T-helper 17 cell (primary cell): ENCODE data around the gene NBPF3. TPM values are rescaled to one million over a fixed set of nuclear protein-coding genes. Genes with fewer than 3 reads are reported as not detected.

ENCODE experiments used
- ATAC-seq: fragments of 150-1000 bp; cut with Tn5 transposase; 2 replicates; pipeline ENCODE4 v1.10.0; 2021; ENCODE audit warnings: mild to moderate bottlenecking, moderate library complexity
- DNase-seq, 3 donors: peaks; one replicate each; pipeline versions ENCODE4 v3.0.0 to v3.0.0-alpha.2; 2020 to 2021
- H3K9me3 ChIP-seq: one replicate; pipeline ENCODE4 v1.7.0; 2013; ENCODE audit warnings: low read length, mild to moderate bottlenecking; ENCODE audit not compliant: control insufficient read depth, poor library complexity, severe bottlenecking
- H3K27ac Mint-ChIP-seq: one replicate; pipeline ENCODE4 v1.8.0; 2022; ENCODE audit warnings: mild to moderate bottlenecking, moderate library complexity, mixed read lengths
- H3K27me3 Mint-ChIP-seq: one replicate; pipeline ENCODE4 v1.8.0; 2022; ENCODE audit warnings: mixed read lengths
- H3K36me3 Mint-ChIP-seq: one replicate; pipeline ENCODE4 v1.8.0; 2022; ENCODE audit warnings: low read depth, mixed read lengths
- H3K4me1 Mint-ChIP-seq: one replicate; pipeline ENCODE4 v1.8.0; 2022; ENCODE audit warnings: mild to moderate bottlenecking, mixed read lengths
- H3K4me3 Mint-ChIP-seq: one replicate; pipeline ENCODE4 v1.8.0; 2022; ENCODE audit warnings: mild to moderate bottlenecking, moderate library complexity, mixed read lengths
- total RNA-seq, 4 donors: library from RNA in 2 of 4; stranded (reverse) in 2 of 4; gene quantifications; one replicate each; pipeline ENCODE4 v1.2.3 and lab custom pipeline; 2022 to 2026

NBPF3 gene
- total RNA-seq, 2 donors from 2014 or later = 11.4 to 15.6 TPM

DNA sequence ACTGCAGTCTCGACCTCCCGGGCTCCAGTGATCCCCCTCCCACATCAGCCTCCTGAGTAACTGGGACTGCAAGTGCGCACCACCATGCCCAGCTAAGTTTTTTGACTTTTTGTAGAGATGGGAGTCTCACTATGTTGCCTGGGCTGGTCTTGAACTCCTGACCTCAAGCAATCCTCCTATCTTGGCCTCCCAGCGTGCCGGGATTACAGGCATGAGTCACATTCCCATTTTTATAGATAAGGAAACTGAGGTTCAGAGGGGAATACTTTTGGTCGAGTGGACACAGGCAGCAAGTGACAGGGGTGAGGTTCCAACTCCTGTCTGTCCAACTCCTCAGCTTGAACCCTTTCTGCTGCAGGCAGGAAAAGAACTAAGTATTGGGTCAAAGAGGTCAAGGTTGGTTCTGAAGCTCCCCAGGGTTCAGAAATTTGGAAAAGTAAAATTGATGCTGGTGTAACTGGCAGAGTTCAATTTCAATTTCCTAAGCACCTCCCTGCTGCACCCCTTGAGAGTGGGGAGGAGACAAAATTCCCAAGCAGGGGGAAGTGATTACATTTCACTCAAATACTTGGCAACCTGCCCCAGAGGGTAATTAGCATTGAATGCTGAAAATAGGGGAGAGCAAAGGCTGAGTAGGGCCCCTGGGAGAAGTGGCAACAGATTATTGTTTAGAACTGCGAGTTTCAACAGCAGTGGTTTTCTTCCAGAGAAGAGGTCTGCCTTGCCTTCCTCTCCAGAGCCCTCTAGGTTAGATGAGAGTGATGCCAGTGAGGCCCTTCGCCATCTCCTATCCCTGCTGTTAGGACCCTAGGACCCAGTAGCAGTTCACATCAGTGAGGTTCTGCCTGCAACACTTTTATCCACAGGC lies 51.8 kb downstream of the NBPF3 start:
- no peaks in the 10 kb centered on the region for H3K9me3 ChIP-seq
- no peak for DNase-seq
- no peak for ATAC-seq
- Mint-ChIP-seq H3K27ac (no peak overlapping the region), H3K4me3 (no peak overlapping the region), H3K27me3 (peaks cover 10% of the 10 kb centered on the region), H3K36me3 (no peaks in the 10 kb centered on the region), H3K4me1 (peaks cover 11% of the 10 kb centered on the region)

DNA sequence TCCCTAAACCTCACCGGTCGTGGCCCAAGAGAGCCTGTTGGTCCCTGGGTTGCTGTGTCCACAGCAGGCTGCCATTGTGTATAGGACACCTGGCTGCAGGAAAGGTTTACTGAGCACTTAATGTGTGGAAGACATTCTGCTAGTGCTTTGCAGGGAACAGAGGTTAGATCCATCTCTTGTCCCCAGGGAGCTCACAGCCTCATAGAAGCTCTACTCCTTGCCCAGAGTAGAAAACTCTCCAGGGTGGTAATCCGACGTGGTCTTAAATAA lies 52.4 kb downstream of the NBPF3 start:
- no peak for DNase-seq
- Mint-ChIP-seq H3K27me3 (peaks cover 10% of the 10 kb centered on the region), H3K4me3 (no peak overlapping the region), H3K36me3 (no peaks in the 10 kb centered on the region), H3K27ac (no peak overlapping the region), H3K4me1 (peaks cover 11% of the 10 kb centered on the region)
- no peaks in the 10 kb centered on the region for H3K9me3 ChIP-seq
- ATAC-seq = no peak

DNA sequence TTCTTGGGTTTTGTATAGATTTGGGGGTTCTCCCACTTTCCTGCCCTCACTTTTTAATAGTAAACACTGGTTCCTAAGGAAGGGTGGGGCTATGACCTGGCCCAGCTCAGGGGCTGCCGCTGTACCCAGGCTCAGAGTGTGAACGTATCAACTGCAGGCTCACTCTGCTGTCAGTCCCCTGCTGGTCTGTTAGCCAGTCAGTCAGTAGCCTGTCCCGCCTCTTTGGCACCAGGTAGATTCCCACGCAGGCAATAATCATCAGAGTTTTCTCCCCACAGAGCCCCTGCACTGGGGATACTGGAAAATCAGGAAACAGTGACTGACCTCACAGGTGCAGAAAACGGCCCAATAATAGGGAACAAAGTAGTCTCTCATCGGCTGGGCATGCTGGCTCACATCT lies 54.3 kb downstream of the NBPF3 start:
- H3K4me1 Mint-ChIP-seq = no peaks in the 10 kb centered on the region
- H3K27me3 Mint-ChIP-seq = peaks cover 10% of the 10 kb centered on the region
- no peak overlapping the region for H3K4me3 Mint-ChIP-seq
- DNase-seq = no peak
- no peaks in the 10 kb centered on the region for H3K9me3 ChIP-seq
- no peaks in the 10 kb centered on the region for H3K36me3 Mint-ChIP-seq
- no peak overlapping the region for H3K27ac Mint-ChIP-seq
- ATAC-seq = no peak

DNA sequence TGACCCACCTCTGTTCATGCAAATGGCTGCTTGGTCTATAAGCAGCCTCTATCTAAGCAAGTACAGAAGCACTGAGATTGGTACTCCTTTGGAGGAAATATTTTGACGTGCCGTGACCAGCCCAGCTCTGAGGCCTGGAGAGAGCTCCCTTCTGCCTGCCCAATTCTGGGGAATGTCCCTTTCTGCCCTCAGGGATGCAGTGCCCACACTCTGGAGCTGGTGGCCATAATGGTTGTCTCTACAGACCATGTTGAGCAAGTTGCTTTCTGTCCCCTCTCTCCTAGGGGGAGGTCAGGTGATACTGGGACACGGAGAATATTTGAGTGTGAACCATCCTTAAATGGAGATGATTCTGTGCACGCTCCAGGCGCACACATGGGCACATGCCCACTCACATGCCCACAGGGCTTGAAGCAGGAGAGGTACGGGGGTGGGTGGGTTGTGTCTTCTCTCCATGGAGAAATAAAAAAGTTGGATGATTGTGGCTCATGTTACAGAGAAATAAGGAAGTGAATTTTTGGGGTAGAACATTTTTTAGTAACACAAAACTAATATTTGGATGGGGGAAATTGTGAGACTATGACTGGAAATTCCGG lies 55.4 kb downstream of the NBPF3 start:
- ATAC-seq = no peak
- Mint-ChIP-seq H3K4me3 (no peak overlapping the region), H3K4me1 (no peaks in the 10 kb centered on the region), H3K36me3 (no peaks in the 10 kb centered on the region), H3K27me3 (peaks cover 10% of the 10 kb centered on the region), H3K27ac (no peak overlapping the region)
- H3K9me3 ChIP-seq = no peaks in the 10 kb centered on the region
- no peak for DNase-seq

DNA sequence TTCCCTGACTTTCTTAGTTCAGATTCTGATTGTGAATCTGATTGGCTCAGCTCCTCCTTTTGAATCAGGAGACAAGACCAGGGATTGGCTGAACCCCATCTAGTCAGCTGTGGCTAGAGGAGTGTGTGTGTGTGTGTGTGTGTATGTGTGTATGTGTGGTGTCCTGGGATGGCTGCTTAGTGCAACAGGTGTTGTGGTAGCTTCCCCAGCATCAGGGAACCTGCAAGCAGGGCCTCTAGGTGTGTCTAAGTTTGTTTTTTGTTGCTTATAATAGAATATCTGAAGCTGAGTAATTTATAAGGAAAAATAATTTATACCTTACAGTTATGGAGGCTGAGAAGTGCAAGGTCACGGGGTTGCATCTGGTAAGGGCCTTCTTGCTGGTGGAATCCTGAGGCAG lies 56.1 kb downstream of the NBPF3 start:
- ATAC-seq = no peak
- Mint-ChIP-seq H3K4me1 (no peaks in the 10 kb centered on the region), H3K27me3 (peaks cover 10% of the 10 kb centered on the region), H3K4me3 (no peak overlapping the region), H3K36me3 (no peaks in the 10 kb centered on the region), H3K27ac (no peak overlapping the region)
- no peaks in the 10 kb centered on the region for H3K9me3 ChIP-seq
- no peak for DNase-seq

DNA sequence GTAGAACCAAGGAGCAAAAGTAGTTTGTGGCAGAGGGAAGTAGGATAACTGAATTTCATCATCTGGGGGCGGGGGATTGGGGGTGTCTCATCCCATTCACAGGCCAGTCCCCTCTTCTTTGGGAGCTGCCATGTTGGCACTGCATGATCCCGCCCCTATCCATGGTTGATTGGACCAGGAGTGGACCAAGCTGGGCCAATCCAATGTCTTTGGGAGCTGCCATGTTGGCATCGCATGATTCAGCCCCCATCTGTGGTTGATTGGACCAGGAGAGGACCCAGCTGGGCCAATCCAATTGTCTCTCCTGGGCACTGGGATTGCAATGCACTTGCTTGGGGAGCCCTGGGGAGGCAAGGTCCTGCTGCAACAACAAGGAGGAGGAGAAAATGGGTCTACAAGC lies 56.9 kb downstream of the NBPF3 start:
- H3K27ac Mint-ChIP-seq = no peak overlapping the region
- ATAC-seq = no peak

DNA sequence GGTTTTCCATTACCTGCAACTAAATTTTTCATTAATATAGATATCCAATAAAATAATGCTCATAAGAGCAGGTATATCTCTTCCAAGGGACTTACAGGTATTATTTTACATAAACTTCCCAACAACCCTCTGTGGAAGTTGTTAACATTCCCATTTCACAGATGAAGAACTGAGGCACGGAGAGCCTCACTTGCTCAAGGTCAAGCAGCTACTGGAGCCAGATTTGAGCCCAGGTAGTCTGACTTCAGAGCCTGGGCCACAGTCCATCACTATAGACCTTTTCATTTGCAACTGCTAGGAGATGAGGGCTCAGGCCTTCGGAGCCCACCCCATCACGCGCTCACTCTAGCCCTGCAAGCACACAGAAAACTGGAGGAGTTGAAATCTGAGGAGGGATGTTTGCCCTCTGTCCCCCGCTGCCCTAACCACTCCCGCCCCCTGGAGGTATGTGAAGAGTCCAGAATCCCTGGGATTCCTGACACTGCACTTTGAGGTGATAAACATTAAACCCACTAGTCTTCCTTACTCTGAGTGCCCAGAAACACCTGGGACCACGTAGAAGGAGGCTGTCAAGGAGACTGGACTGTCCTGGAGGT lies 57.6 kb downstream of the NBPF3 start:
- peaks cover 6% of the 10 kb centered on the region for H3K27me3 Mint-ChIP-seq
- no peak overlapping the region for H3K27ac Mint-ChIP-seq

More for the DNA sequence above, 56.9 kb downstream of the NBPF3 start:
- Mint-ChIP-seq H3K4me1 (no peaks in the 10 kb centered on the region), H3K36me3 (no peaks in the 10 kb centered on the region), H3K4me3 (no peak overlapping the region), H3K27me3 (peaks cover 6% of the 10 kb centered on the region)
- no peak for DNase-seq
- no peaks in the 10 kb centered on the region for H3K9me3 ChIP-seq

DNA sequence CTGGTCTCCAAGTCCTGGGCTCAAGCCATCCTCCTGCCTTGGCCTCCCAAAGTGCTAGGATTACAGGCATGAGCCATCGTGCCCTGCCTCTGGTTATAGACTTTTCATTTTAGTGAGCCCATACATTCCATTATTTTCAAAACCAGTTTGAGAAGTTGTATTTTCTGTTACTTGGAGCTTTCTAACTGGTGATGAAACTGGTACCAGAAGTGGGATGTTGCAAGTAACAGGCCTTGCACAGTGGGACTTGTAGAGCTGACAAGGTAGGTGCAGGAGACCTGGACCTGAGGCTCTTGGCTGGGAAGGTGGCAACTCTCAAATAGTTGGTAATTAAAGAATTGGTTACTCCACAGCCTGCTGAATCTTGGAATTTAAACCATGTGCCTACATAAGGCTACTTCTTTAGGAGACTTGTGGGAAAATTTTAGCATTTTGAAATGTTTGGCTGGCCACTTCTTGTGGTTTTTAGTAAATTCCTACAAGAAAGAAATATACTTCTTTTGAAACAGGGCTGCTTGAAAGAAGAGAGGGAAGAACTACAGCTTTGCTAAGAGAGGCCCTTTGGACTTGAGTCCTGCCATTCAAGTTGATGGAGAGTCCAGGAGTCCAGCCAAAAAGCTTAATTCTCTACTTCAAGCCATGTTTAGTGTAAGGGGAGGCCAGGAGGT lies 59.5 kb downstream of the NBPF3 start:
- Mint-ChIP-seq H3K27ac (no peak overlapping the region), H3K4me1 (no peaks in the 10 kb centered on the region), H3K27me3 (peaks cover 13% of the 10 kb centered on the region), H3K36me3 (no peaks in the 10 kb centered on the region), H3K4me3 (no peak overlapping the region)
- ATAC-seq = no peak
- DNase-seq = no peak
- H3K9me3 ChIP-seq = no peaks in the 10 kb centered on the region

More for the DNA sequence above, 57.6 kb downstream of the NBPF3 start:
- Mint-ChIP-seq H3K36me3 (no peaks in the 10 kb centered on the region), H3K4me1 (no peaks in the 10 kb centered on the region), H3K4me3 (no peak overlapping the region)
- no peaks in the 10 kb centered on the region for H3K9me3 ChIP-seq
- no peak for DNase-seq
- ATAC-seq = no peak

DNA sequence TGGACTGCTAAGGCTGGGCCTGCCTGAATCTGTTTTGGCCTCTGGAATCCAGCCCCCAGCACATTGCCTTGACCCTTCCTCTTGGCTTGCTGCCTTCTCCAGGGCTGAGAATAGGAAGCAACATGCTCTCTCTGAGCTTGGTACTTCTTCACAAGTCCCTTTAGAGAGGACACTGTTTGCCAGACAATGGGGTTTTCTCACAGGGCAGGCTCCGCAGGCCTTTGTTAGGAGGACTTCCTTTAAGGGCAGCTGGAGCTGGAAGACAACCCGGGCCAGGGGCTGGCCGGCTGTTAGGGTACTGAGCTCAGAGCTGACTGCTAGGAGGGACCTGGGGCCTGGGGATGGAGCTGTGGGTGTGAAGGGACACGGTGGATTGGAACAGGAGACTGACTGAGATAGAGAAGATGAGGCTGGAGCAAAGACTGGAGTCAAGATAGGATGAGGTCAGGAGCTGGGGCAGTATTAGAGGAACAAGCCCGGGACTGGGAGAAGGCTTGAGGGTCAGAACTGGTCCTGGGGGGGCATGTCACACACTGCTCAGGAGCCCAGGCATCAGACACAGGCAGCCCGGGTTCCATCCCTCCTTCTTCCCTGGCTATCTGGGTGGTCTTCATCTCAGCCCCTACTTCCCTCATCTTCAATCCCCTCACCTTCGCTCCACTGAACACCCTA lies 63.9 kb downstream of the NBPF3 start:
- Mint-ChIP-seq H3K4me3 (no peak overlapping the region), H3K27me3 (peaks cover 42% of the 10 kb centered on the region), H3K4me1 (peaks cover 3% of the 10 kb centered on the region), H3K36me3 (peaks cover 4% of the 10 kb centered on the region), H3K27ac (no peak overlapping the region)
- ATAC-seq (no peak), DNase-seq (no peak)
- H3K9me3 ChIP-seq = no peaks in the 10 kb centered on the region

DNA sequence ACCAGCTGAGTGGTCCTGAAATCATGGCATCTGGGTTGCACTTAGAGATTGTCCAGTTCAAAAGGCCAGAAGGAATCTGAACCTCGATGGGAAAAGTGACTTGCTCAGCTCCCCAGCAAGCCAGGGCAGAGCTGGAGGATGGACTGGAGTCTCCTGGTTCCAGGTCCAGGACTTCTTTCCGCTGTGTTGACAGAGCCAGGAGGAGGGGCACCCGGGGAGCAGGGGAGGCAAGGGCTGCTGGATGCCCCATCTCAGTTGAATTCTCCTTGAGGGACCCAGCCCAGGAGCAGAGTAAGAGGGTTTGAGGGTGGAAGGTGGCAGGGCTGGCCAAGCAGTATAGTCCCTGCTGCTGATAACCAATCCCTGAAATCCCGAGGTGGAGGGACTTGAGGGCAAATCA lies 66.9 kb downstream of the NBPF3 start:
- no peak overlapping the region for H3K27ac Mint-ChIP-seq
- H3K36me3 Mint-ChIP-seq = peaks cover 8% of the 10 kb centered on the region
- H3K27me3 Mint-ChIP-seq = peaks cover 62% of the 10 kb centered on the region
- H3K4me3 Mint-ChIP-seq = peak overlapping the region; percentile 49
- DNase-seq = no peak
- H3K9me3 ChIP-seq = no peaks in the 10 kb centered on the region
- no peak for ATAC-seq
- H3K4me1 Mint-ChIP-seq = peaks cover 4% of the 10 kb centered on the region

DNA sequence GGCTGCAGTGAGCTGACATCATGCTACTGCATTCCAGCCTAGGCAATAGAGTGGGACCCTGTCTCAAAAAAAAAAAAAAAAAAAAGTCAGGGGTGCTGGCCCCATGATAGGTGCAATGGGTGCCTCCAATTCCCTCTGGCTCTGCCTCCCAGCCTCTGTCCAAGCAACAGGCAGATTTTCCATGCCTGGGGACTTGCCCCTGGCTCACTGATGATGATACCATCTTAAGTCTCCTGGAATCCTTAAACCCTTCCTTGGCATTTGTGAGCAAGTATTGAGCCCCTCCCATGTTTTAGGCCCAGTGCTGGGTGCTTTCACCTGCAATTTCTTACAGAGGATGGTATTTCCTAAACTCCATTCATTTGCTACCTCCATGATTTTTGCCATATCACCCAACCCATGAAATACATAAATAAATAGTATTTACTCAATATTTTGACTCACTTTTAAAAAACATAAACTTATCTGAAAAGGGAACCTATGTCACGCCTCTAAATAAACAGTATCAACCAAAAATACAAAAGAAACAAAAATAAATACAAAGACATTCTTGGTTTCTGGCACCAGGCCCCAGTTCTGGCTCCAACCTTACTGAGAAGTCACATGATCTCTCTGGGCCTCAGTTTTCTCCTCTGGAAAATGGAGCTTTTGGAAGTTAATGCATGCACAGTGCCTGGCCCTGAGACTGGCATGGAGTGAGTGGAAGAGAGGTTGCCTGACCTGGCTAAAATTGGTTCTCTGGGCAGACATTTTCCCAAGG lies 67.8 kb downstream of the NBPF3 start:
- peaks cover 4% of the 10 kb centered on the region for H3K4me1 Mint-ChIP-seq
- H3K27ac Mint-ChIP-seq = no peak overlapping the region
- DNase-seq (no peak), ATAC-seq (no peak)
- peak overlapping the region; percentile 41 for H3K4me3 Mint-ChIP-seq
- H3K27me3 Mint-ChIP-seq = peaks cover 62% of the 10 kb centered on the region
- H3K9me3 ChIP-seq = no peaks in the 10 kb centered on the region
- peaks cover 8% of the 10 kb centered on the region for H3K36me3 Mint-ChIP-seq

DNA sequence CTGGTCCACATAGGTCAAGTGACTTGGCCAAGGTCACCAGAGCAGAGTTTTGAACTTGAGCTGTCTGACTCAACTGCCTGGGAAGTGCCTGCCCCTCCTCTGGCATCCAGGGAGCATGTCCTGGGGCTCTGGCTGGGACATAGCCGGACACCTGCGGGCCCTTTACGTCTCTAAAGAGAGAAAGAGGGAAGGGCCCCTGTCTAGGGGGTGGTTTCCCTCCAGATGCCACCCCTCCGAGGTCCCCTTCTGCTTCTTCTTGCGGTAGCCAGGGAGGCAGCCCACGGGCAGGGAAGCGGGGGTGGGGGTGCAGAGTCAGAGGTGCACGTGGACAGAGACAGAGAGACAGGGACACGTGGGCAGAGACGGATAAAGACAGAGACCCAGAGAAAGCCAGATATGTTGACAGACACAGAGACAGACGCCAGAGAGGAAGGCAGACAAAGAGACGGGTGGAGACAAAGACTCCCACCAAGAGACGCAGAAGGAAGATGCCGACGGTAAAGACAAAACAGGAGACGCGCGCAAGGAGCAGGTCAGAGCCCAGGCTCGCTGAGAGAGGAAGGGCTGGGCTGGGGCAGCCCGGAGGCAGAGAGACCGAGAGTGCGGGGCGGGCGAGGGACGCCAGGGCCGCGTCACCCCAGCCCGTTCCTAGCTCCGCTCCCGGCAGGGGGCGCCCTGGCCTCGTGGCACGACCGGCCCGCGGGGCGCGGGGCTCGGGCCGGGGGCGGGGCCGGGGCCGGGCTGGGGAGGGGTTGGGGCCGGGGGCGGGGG lies 68.8 kb downstream of the NBPF3 start:
- H3K27me3 Mint-ChIP-seq = peaks cover 59% of the 10 kb centered on the region
- DNase-seq = peak; percentile 33 to 63 (median 49)
- peak overlapping the region; percentile 84 for H3K4me3 Mint-ChIP-seq
- peak; percentile 88 for ATAC-seq
- peak overlapping the region; percentile 69 for H3K27ac Mint-ChIP-seq
- H3K36me3 Mint-ChIP-seq = peaks cover 8% of the 10 kb centered on the region
- no peaks in the 10 kb centered on the region for H3K9me3 ChIP-seq
- peaks cover 4% of the 10 kb centered on the region for H3K4me1 Mint-ChIP-seq
